Astrocyte (in vitro differentiated cells and primary cell): ENCODE data around the gene FZR1.
"Not testable (repeated sequence)": the region's sequence is repeated elsewhere in the genome, so short reads cannot be mapped to it uniquely, and the experiment has no call there.

ENCODE experiments used
- CTCF ChIP-seq: IDR thresholded peaks from 2 replicates; pipeline ENCODE4 v1.5.1; 2011; ENCODE audit warnings: low read depth, mild to moderate bottlenecking, inconsistent platforms, low read length, moderate library complexity; ENCODE audit not compliant: insufficient read depth
- EZH2 ChIP-seq: IDR thresholded peaks from 2 replicates; pipeline ENCODE4 v1.6.1; 2012; ENCODE audit warnings: mild to moderate bottlenecking, low read length, inconsistent platforms; ENCODE audit not compliant: insufficient read depth

- not testable (repeated sequence) for TF ChIP-seq CTCF, EZH2
Observed at GRCh38 chr19:3584036-3584802, 78.1 kb downstream of the FZR1 start.
